ENCODE results near the gene ASTL.
"Not testable (repeated sequence)": the region's sequence is repeated elsewhere in the genome, so short reads cannot be mapped to it uniquely, and the experiment has no call there.

Gene ASTL

GRCh38 chr2:96095116-96095636 lies 43.1 kb downstream of the ASTL start:
- no peak for DNase-seq

- DNase-seq: no peak
Observed at GRCh38 chr2:96093528-96093927, 44.8 kb downstream of the ASTL start.

- DNase-seq: peak; percentile 24
Observed at GRCh38 chr2:96092951-96093350, 45.4 kb downstream of the ASTL start.

GRCh38 chr2:96092573-96092877 lies 45.8 kb downstream of the ASTL start:
- DNase-seq: no peak

GRCh38 chr2:96091711-96092572 lies 46.4 kb downstream of the ASTL start:
- DNase-seq: peak; percentile 27

GRCh38 chr2:96091141-96091710 lies 47.1 kb downstream of the ASTL start:
- DNase-seq: no peak

GRCh38 chr2:96090196-96090926 lies 47.9 kb downstream of the ASTL start:
- DNase-seq: no peak

GRCh38 chr2:96089356-96090195 lies 48.7 kb downstream of the ASTL start:
- DNase-seq: no peak

GRCh38 chr2:96088340-96089335 lies 49.7 kb downstream of the ASTL start:
- no peak for DNase-seq

- DNase-seq: no peak
Observed at GRCh38 chr2:96087130-96087529, 51.2 kb downstream of the ASTL start.

GRCh38 chr2:96085541-96086355 lies 52.6 kb downstream of the ASTL start:
- no peak for DNase-seq

- DNase-seq: not testable (repeated sequence)
Observed at GRCh38 chr2:96084858-96085518, 53.3 kb downstream of the ASTL start.

- no peak for DNase-seq
Observed at GRCh38 chr2:96083989-96084857, 54.1 kb downstream of the ASTL start.

GRCh38 chr2:96083064-96083939 lies 55.0 kb downstream of the ASTL start:
- no peak for DNase-seq

GRCh38 chr2:96082211-96083063 lies 55.9 kb downstream of the ASTL start:
- DNase-seq: peak; percentile 52

GRCh38 chr2:96081042-96081441 lies 57.3 kb downstream of the ASTL start:
- no peak for DNase-seq

- DNase-seq: no peak
Observed at GRCh38 chr2:96075199-96075771, 63.0 kb downstream of the ASTL start.

All from suppressor macrophage treated with lipopolysaccharide for 4 hours (primary cell).